HepG2 (cell line): ENCODE data around the gene NEURL1. TPM values are rescaled to one million over a fixed set of nuclear protein-coding genes. Genes with fewer than 3 reads are reported as not detected.
"Not testable (repeated sequence)": the region's sequence is repeated elsewhere in the genome, so short reads cannot be mapped to it uniquely, and the experiment has no call there.

ENCODE experiments used
- ATAC-seq: fragments of 200-7000 bp; cut with Tn5 transposase; 3 replicates; pipeline ENCODE4 v1.9.1; 2020; ENCODE audit warnings: mild to moderate bottlenecking, moderate library complexity
- BruUV-seq: library from RNA; stranded (reverse); fragments of 400-500 nt; replicated peaks from 2 replicates; lab custom pipeline; 2021; lab: Mats Ljungman, UMichigan
- CTCF ChIA-PET: fragments of 300-600 bp; formaldehyde crosslinking; extraction: SDS; loops from one replicate; lab custom pipeline; 2021; ENCODE audit warnings: low total read pairs, inconsistent platforms, low intra/inter-chr PET ratio; lab: Yijun Ruan, JAX
- POLR2A ChIA-PET: fragments of 350-600 bp; sonication (Branson Sonifier 250); formaldehyde crosslinking; loops from one replicate; lab custom pipeline; 2020; ENCODE audit warnings: antibody characterized with exemption, inconsistent platforms; lab: Yijun Ruan, JAX
- DNase-seq: peaks from one replicate; pipeline ENCODE4 v3.0.0-alpha.2; 2015; ENCODE audit warnings: low spot score
- FAIRE-seq: peaks from 3 replicates; lab custom pipeline; 2011; peaks lifted over from hg19 to GRCh38; lab: Jason Lieb, UNC
- H2AFZ ChIP-seq: one replicate; pipeline ENCODE4 v1.6.1; 2011; ENCODE audit warnings: low read length, inconsistent platforms
- H3K27ac ChIP-seq: fragments of 300-600 bp; 3 replicates; pipeline ENCODE4 v1.8.0; 2011; ENCODE audit warnings: mixed run types, mild to moderate bottlenecking, mixed read lengths, low read length, inconsistent platforms; ENCODE audit not compliant: insufficient read depth; ENCODE audit errors: extremely low read length
- H3K27me3 ChIP-seq, 2 experiments: fragments of 200-600 bp in 1 of 2; 2 replicates in 1 of 2; 3 replicates in 1 of 2; pipeline versions ENCODE4 v1.6.0 to v1.8.0; 2011; ENCODE audit warnings: low read length in 2 of 2, mild to moderate bottlenecking in 2 of 2, moderate library complexity in 2 of 2, inconsistent platforms in 1 of 2; ENCODE audit not compliant: insufficient read depth in 2 of 2, control insufficient read depth in 1 of 2
- H3K36me3 ChIP-seq, 2 experiments: fragments of 200-600 bp in 1 of 2; replicated peaks in 1 of 2; 2 replicates in 1 of 2; 3 replicates in 1 of 2; pipeline versions ENCODE4 v1.5.1 to v1.8.0; 2011; ENCODE audit warnings: low read length in 2 of 2, inconsistent platforms in 1 of 2; ENCODE audit not compliant: insufficient read depth in 2 of 2, control insufficient read depth in 1 of 2
- H3K4me1 ChIP-seq: 2 replicates; pipeline ENCODE4 v1.5.1; 2012; ENCODE audit warnings: low read length, inconsistent platforms; ENCODE audit not compliant: insufficient read depth
- H3K4me2 ChIP-seq: 2 replicates; pipeline ENCODE4 v1.6.0; 2011; ENCODE audit warnings: low read depth, low read length, inconsistent platforms
- H3K4me3 ChIP-seq, 3 experiments: fragments of 200-600 bp in 1 of 3; sonication (generic), shearing (Covaris generic) in 1 of 3; replicated peaks in 1 of 3; 2 replicates each; pipeline ENCODE4 v1.5.1; 2011 to 2016; ENCODE audit warnings: low read length in 3 of 3, inconsistent platforms in 2 of 3, low read depth in 2 of 3, mild to moderate bottlenecking in 2 of 3, control low read depth in 1 of 3, mixed read lengths in 1 of 3; ENCODE audit not compliant: insufficient read depth in 1 of 3
- H3K79me2 ChIP-seq: one replicate; pipeline ENCODE4 v1.6.1; 2011; ENCODE audit warnings: low read length, inconsistent platforms; ENCODE audit not compliant: insufficient read depth
- H3K9ac ChIP-seq: 2 replicates; pipeline ENCODE4 v1.6.0; 2011; ENCODE audit warnings: mild to moderate bottlenecking, low read depth, low read length, inconsistent platforms; ENCODE audit not compliant: insufficient read depth
- H3K9me3 ChIP-seq: 2 replicates; pipeline ENCODE4 v1.5.1; 2012; ENCODE audit warnings: mild to moderate bottlenecking, low read length
- H4K20me1 ChIP-seq: 2 replicates; pipeline ENCODE4 v1.6.0; 2011; ENCODE audit warnings: inconsistent platforms, mild to moderate bottlenecking, low read length, moderate library complexity; ENCODE audit not compliant: insufficient read depth
- BCL6 ChIP-seq: IDR thresholded peaks from 2 replicates; pipeline ENCODE4 v1.6.1; 2016; ENCODE audit warnings: missing genetic modification reagents, missing compliant biosample characterization
- CEBPB ChIP-seq: IDR thresholded peaks from 2 replicates; pipeline ENCODE4 v1.6.1; 2011; ENCODE audit warnings: low read depth, low read length, improper control_type of control experiment, borderline replicate concordance
- GPBP1L1 ChIP-seq: sonication (generic); formaldehyde crosslinking; IDR thresholded peaks from 2 replicates; pipeline ENCODE4 v1.5.0; 2020; ENCODE audit warnings: mild to moderate bottlenecking, missing genetic modification reagents
- HNRNPUL1 ChIP-seq: fragments of 200-400 bp; formaldehyde crosslinking; IDR thresholded peaks from 2 replicates; pipeline ENCODE4 v1.6.1; 2017; ENCODE audit warnings: low read depth, mild to moderate bottlenecking, low read length, moderate library complexity
- KAT2B ChIP-seq: fragments of 150-350 bp; IDR thresholded peaks from 2 replicates; pipeline ENCODE4 v1.6.1; 2014; ENCODE audit warnings: low read depth, low read length, borderline replicate concordance
- MAFF ChIP-seq: IDR thresholded peaks from 2 replicates; pipeline ENCODE4 v1.6.1; 2011; ENCODE audit warnings: low read depth, low read length, improper control_type of control experiment
- MAFK ChIP-seq, 2 experiments: IDR thresholded peaks in 1 of 2; conservative IDR thresholded peaks in 1 of 2; 2 replicates each; pipeline ENCODE4 v1.6.1; 2011; ENCODE audit warnings: improper control_type of control experiment in 2 of 2, low read length in 2 of 2
- MTERF4 ChIP-seq: sonication (generic); formaldehyde crosslinking; IDR thresholded peaks from 2 replicates; pipeline ENCODE4 v1.8.0; 2023; ENCODE audit warnings: mild to moderate bottlenecking, missing genetic modification reagents
- POGK ChIP-seq: sonication (generic); formaldehyde crosslinking; conservative IDR thresholded peaks from 2 replicates; pipeline ENCODE4 v1.8.0; 2022; ENCODE audit warnings: mild to moderate bottlenecking, moderate library complexity, missing genetic modification reagents
- POLR2G ChIP-seq: fragments of 200-400 bp; formaldehyde crosslinking; IDR thresholded peaks from 2 replicates; pipeline ENCODE4 v1.6.1; 2018; ENCODE audit warnings: mild to moderate bottlenecking, low read depth, low read length, moderate library complexity
- ZNF160 ChIP-seq: sonication (generic); formaldehyde crosslinking; IDR thresholded peaks from 2 replicates; pipeline ENCODE4 v1.8.0; 2022; ENCODE audit warnings: mild to moderate bottlenecking, inconsistent platforms, missing genetic modification reagents
- ZSCAN25 ChIP-seq: sonication (generic); formaldehyde crosslinking; IDR thresholded peaks from 2 replicates; pipeline ENCODE4 v1.8.0; 2022; ENCODE audit warnings: mild to moderate bottlenecking, missing genetic modification reagents
- WGBS: methylation state at CpG from one replicate; pipeline ENCODE4 v1.1.6; 2017; ENCODE audit warnings: low lambda C conversion rate; 5-methylcytosine and 5-hydroxymethylcytosine counted together
- in situ Hi-C: cut with HindIII; loops from 2 replicates; pipeline ENCODE4 v1.10.0; 2017; ENCODE audit warnings: low pct_unique_long_range_greater_than_20kb; ENCODE audit not compliant: extremely low pct_ligation_motif_present
- intact Hi-C: fragments of 100-400 bp; cut with micrococcal nuclease; formaldehyde crosslinking; loops from one replicate; pipeline ENCODE4 v1.10.0; 2022; ENCODE audit not compliant: unreplicated experiment
- polyA plus RNA-seq, 8 experiments: library from polyadenylated mRNA; depleted of rRNA in 3 of 8; stranded (reverse) in 7 of 8; unstranded in 1 of 8; fragments of >200 nt; fragmentation: Illumina TruSeq in 4 of 8; extraction: Trizol in 4 of 8; gene quantifications; 2 replicates each; pipeline versions ENCODE4 v1.2.1 to v1.2.3, GENCODE V29; 2011 to 2016; ENCODE audit warnings: low read depth in 4 of 8, missing spikeins in 1 of 8, mixed read lengths in 1 of 8; ENCODE audit not compliant: insufficient read depth in 1 of 8
- total RNA-seq, 5 experiments: library from RNA; depleted of rRNA; stranded (reverse); fragments of >200 nt; fragmentation: Illumina TruSeq; extraction: Trizol; gene quantifications; 2 replicates each; pipeline ENCODE4 v1.2.3, GENCODE V29; 2016; ENCODE audit warnings: low read depth in 1 of 5

NEURL1 gene
- total and polyA plus RNA-seq, 2 of the 13 experiments (the other 11 are each of a cell fraction or from before 2014, with no cell fraction given) = not detected

GRCh38 chr10:103525901-103526300, 32.4 kb downstream of the NEURL1 start (continued):
- no peak for TF ChIP-seq POGK (CRISPR knock-in tag)
- TF ChIP-seq KAT2B = no peak

GRCh38 chr10:103527476-103527875, 34.0 kb downstream of the NEURL1 start:
- H3K9ac ChIP-seq, H3K9me3 ChIP-seq, H4K20me1 ChIP-seq, H3K36me3 ChIP-seq, in situ Hi-C loops, FAIRE-seq, H3K4me3 ChIP-seq, CTCF ChIA-PET, H3K79me2 ChIP-seq, ATAC-seq, POLR2A ChIA-PET, H3K4me1 ChIP-seq, H3K4me2 ChIP-seq, DNase-seq, H3K27ac ChIP-seq, H3K27me3 ChIP-seq, BruUV-seq, H2AFZ ChIP-seq, intact Hi-C loops: not testable (repeated sequence)
- 0% methylated on average over 1 of the region's 2 CpGs for WGBS

- ChIA-PET CTCF (no interaction called here), POLR2A (no interaction called here)
- Histone ChIP-seq H3K36me3 (no peaks in the 10 kb centered on the region), H3K4me2 (no peak overlapping the region), H2AFZ (no peak overlapping the region), H3K9ac (no peak overlapping the region), H3K4me3 (no peak overlapping the region), H4K20me1 (no peaks in the 10 kb centered on the region), H3K4me1 (no peaks in the 10 kb centered on the region), H3K9me3 (no peaks in the 10 kb centered on the region), H3K79me2 (no peaks in the 10 kb centered on the region), H3K27ac (no peak overlapping the region), H3K27me3 (peaks cover 0 to 3% of the 10 kb centered on the region in 2 experiments; a peak in 1 of 5 replicates)
- no peak for ATAC-seq
- in situ Hi-C loops = no loop called here
- intact Hi-C loops = no loop called here
- DNase-seq = no peak
- FAIRE-seq = no peak
- BruUV-seq = no TSS peak
- TF ChIP-seq BCL6 (CRISPR knock-in tag) = peak; percentile 93
- TF ChIP-seq ZSCAN25 (CRISPR knock-in tag) = no peak
- no peak for TF ChIP-seq HNRNPUL1
- no peak for TF ChIP-seq POLR2G
- TF ChIP-seq GPBP1L1 (CRISPR knock-in tag) = no peak
- TF ChIP-seq MAFK (conservative IDR thresholded peaks at IDR 0.05 in 1 of 2, IDR thresholded peaks at IDR 0.05 in 1 of 2; ENCODE audit: low read length in 2 of 2) = peak; percentile 41 to 57
- no peak for TF ChIP-seq MTERF4 (CRISPR knock-in tag)
- no peak for TF ChIP-seq ZNF160
- peak; percentile 50 for TF ChIP-seq MAFF
- TF ChIP-seq CEBPB = 0 out of 2 replicates have a peak, but pooled peaks have one; percentile 20
Observed at GRCh38 chr10:103528549-103528948, 35.0 kb downstream of the NEURL1 start.
